Measurements from ENCODE around the gene SOX13.
A peak's percentile ranks its signal among the peaks of the same experiment; 100 is the strongest.

The SOX13 gene

DNA sequence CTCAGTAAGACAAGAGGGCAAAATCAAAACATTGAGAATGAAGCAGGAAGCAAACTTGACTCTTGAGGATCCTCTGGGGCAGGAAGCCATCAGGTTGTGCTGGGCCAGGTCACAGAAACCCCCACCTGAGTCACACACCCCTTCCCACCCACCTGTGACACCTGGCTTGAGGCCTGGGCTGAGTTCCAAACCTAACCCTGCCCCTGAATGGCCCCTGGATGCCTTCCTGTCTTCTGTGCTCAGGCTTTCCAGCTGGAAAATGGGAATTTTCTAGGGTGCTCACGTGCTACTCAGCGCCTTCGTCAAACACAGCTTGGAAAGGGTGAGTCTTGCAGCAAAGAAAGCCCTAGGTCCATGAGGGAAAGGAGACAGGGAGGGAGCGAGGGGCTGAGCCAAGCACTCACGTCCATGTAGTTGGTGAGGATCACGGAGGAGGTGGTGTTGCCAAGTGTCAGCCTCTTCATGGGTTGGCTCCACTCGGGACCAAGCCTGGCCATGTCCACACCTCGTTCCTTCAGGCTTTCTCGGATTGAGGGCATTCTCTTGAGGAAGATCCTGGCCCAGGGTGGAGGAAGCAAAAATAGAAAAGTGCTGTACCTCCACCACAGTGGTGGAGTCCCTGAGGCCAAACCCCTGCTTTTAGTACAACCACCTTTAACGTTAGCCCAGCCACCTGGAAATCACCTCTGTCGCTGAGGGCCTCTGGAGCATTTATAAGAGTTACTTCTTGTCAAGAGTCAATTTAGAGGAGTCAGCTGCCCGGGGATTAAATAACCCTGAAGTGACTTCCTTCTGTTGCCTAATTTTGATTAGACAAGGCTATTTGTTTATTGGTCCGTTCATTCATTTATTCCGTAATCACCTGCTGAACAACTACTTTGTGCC is 88.9 kb downstream of the SOX13 start:
- DNase-seq, result no peak
- H3K36me3 Mint-ChIP-seq (ENCODE audit: low read depth), result no peaks in the 10 kb centered on the region
- H3K4me1 Mint-ChIP-seq, result peaks cover 19% of the 10 kb centered on the region
- TF ChIP-seq, protein P1, sequence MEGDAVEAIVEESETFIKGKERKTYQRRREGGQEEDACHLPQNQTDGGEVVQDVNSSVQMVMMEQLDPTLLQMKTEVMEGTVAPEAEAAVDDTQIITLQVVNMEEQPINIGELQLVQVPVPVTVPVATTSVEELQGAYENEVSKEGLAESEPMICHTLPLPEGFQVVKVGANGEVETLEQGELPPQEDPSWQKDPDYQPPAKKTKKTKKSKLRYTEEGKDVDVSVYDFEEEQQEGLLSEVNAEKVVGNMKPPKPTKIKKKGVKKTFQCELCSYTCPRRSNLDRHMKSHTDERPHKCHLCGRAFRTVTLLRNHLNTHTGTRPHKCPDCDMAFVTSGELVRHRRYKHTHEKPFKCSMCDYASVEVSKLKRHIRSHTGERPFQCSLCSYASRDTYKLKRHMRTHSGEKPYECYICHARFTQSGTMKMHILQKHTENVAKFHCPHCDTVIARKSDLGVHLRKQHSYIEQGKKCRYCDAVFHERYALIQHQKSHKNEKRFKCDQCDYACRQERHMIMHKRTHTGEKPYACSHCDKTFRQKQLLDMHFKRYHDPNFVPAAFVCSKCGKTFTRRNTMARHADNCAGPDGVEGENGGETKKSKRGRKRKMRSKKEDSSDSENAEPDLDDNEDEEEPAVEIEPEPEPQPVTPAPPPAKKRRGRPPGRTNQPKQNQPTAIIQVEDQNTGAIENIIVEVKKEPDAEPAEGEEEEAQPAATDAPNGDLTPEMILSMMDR (IDR thresholded peaks at IDR 0.05), result no peak
- H3K27ac Mint-ChIP-seq, result no peak overlapping the region
- peaks cover 51% of the 10 kb centered on the region for H3K27me3 Mint-ChIP-seq (ENCODE audit: low read depth, poor library complexity)
- H3K4me3 Mint-ChIP-seq, result no peak overlapping the region
- H3K9me3 Mint-ChIP-seq, result no peaks in the 10 kb centered on the region

GRCh38 chr1:204162494-204163074 is 89.7 kb downstream of the SOX13 start:
- DNase-seq, result peak; percentile 91
- Mint-ChIP-seq H3K27ac (no peak overlapping the region), H3K4me3 (no peak overlapping the region), H3K9me3 (peaks cover under 1% of the 10 kb centered on the region), H3K36me3 (ENCODE audit: low read depth) (no peaks in the 10 kb centered on the region), H3K27me3 (ENCODE audit: low read depth, poor library complexity) (peaks cover 54% of the 10 kb centered on the region), H3K4me1 (peaks cover 19% of the 10 kb centered on the region)
- TF ChIP-seq, protein P1 (IDR thresholded peaks at IDR 0.05), result peak; percentile 100

DNA sequence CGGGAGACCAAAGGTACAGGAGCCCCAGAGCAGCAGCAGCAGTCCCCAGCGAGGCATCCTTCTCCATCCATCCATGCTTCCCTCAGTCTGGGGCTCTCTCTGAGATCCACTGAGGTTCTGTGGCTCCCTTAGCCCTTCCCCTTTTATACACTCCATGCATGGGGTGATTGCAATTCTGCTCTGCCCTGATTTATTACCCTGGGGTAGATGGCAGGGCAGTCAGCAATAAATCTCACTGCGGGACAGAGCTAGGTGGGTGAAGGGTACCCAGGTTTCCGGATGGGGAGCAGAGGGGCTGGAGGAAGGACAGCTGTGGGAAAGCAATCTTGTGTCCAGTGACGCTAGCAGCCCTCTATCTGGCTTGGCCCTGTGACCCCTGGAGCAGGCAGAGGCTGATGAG is 93.3 kb downstream of the SOX13 start, which contains the start of gene REN:
REN (minus strand) TSS at position 119 of the 400 bp plus-strand sequence; CDS start at position 75, 44 bp downstream.
- Mint-ChIP-seq H3K4me1 (peaks cover 14% of the 10 kb centered on the region), H3K4me3 (no peak within 1 kb of the TSS), H3K9me3 (peaks cover 34% of the 10 kb centered on the region), H3K27me3 (ENCODE audit: low read depth, poor library complexity) (peaks cover 47% of the 10 kb centered on the region), H3K27ac (peak within 1 kb of the TSS; percentile 69), H3K36me3 (ENCODE audit: low read depth) (no peaks in the 10 kb centered on the region)
- TF ChIP-seq, protein P1 (IDR thresholded peaks at IDR 0.05), result no peak
- peak; percentile 23 for DNase-seq

DNA sequence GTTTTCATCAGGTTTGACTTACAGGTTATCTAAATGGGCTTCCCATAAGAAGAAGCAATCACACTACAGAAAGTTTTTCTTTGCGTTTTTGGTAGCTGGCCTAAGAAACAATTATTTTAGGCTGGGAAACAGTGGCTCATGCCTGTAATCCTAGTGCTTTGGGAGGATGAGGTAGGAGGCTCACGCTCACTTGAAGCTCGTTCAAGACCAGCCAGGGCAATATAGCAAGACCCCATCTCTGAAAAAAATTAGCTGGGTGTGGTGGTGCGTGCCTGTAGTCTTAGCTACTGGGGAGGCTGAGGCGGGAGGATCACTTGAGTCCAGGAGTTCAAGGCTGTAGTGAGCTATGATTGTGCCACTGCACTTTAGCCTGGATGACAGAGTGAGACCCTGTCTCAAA is 94.8 kb downstream of the SOX13 start:
- TF ChIP-seq, protein P1 (IDR thresholded peaks at IDR 0.05), result no peak
- Mint-ChIP-seq H3K9me3 (peaks cover 39% of the 10 kb centered on the region), H3K4me3 (no peak overlapping the region), H3K36me3 (ENCODE audit: low read depth) (no peaks in the 10 kb centered on the region), H3K27ac (no peak overlapping the region), H3K4me1 (peaks cover 22% of the 10 kb centered on the region), H3K27me3 (ENCODE audit: low read depth, poor library complexity) (peaks cover 51% of the 10 kb centered on the region)
- DNase-seq, result no peak

DNA sequence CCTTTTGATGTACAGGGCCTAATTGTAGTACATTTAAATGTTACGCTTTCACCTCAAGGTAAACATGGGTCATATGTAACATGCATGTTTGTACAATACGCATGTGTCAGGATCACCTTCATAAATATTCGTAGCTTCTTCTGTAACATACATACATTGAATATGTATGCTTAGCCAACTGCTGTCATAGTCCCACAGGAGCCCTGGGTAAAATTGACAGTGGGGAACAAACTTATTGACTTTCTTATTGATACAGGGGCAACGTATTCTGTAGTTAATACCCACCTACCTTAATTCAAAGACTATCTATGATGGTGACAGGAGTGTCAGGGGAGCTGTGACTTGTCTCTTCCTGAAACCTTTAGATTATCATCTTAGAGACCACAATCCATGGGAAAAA is 96.9 kb downstream of the SOX13 start:
- peaks cover 39% of the 10 kb centered on the region for H3K9me3 Mint-ChIP-seq
- TF ChIP-seq, protein P1 (IDR thresholded peaks at IDR 0.05), result no peak
- DNase-seq, result no peak
- H3K4me3 Mint-ChIP-seq, result no peak overlapping the region
- H3K27me3 Mint-ChIP-seq (ENCODE audit: low read depth, poor library complexity), result peaks cover 58% of the 10 kb centered on the region
- no peak overlapping the region for H3K27ac Mint-ChIP-seq
- H3K36me3 Mint-ChIP-seq (ENCODE audit: low read depth), result no peaks in the 10 kb centered on the region
- peaks cover 23% of the 10 kb centered on the region for H3K4me1 Mint-ChIP-seq
